B cell (primary cell): ENCODE measurements around the gene MORC2.

Experiments
- EZH2 ChIP-seq: IDR thresholded peaks from 2 replicates; pipeline ENCODE4 v1.6.1; 2012; ENCODE audit warnings: borderline replicate concordance, low read depth, mild to moderate bottlenecking, moderate library complexity, low read length; ENCODE audit not compliant: insufficient read depth, poor library complexity, severe bottlenecking
- TF ChIP-seq, protein P1 (sequence below): fragments of 200-600 bp; IDR thresholded peaks from one replicate; pipeline ENCODE4 v1.8.0; 2022; ENCODE audit warnings: antibody characterized with exemption, mild to moderate bottlenecking

DNA sequence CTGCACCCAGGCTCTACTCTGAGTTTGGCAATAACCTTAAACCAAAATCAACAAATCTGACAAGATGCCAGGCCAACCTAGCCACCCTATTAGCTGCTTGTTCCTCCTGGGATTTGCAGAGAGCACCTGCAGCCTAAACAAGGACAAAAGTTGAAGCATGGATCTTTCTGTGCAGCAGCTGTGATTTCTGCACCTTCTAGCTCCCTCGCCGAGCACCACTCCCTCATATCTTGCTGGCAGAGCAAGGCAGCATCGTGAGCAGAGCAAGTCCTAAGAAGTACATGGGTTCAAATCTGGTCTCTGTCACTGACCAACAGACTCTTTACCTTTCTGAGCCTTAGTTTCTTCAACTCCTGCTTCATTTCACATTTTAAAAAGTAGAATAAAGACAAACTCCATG lies 38.3 kb downstream of the MORC2 start:
- no peak for TF ChIP-seq EZH2
- TF ChIP-seq, protein P1, sequence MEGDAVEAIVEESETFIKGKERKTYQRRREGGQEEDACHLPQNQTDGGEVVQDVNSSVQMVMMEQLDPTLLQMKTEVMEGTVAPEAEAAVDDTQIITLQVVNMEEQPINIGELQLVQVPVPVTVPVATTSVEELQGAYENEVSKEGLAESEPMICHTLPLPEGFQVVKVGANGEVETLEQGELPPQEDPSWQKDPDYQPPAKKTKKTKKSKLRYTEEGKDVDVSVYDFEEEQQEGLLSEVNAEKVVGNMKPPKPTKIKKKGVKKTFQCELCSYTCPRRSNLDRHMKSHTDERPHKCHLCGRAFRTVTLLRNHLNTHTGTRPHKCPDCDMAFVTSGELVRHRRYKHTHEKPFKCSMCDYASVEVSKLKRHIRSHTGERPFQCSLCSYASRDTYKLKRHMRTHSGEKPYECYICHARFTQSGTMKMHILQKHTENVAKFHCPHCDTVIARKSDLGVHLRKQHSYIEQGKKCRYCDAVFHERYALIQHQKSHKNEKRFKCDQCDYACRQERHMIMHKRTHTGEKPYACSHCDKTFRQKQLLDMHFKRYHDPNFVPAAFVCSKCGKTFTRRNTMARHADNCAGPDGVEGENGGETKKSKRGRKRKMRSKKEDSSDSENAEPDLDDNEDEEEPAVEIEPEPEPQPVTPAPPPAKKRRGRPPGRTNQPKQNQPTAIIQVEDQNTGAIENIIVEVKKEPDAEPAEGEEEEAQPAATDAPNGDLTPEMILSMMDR: no peak
